ENCODE results near the gene DCST2.

DCST2 gene

DNA sequence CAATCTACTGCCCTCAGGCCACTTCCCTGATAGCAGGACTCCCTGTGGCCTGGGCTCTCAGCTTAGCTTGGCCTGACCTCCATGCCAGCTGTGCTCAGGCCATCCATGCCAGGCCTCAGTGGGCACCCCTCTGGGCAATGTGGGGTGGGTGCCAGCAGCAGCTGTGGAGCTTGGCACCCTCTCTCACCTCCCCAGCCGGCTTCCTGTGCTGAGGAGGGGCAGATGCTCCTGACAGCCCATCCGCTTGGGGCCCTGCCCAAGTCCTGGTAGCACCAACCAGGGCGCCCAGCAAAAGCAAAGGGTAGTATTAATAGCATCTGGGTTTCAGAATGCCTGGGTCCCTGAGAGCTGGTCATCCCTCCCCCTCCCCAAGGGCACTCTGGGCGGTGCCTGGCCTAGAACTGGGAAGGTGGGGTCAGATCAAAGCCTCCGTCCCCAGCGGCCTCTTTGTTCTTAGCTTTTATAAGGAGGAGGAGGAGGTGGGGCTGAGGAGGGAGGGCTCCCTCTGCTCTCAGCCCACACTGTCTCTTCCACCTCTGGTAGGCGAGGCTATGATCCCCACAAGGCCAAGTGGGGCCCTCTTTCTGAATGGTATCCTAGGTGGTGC lies 36.1 kb upstream of the DCST2 start:
- DNase-seq, result no peak

DNA sequence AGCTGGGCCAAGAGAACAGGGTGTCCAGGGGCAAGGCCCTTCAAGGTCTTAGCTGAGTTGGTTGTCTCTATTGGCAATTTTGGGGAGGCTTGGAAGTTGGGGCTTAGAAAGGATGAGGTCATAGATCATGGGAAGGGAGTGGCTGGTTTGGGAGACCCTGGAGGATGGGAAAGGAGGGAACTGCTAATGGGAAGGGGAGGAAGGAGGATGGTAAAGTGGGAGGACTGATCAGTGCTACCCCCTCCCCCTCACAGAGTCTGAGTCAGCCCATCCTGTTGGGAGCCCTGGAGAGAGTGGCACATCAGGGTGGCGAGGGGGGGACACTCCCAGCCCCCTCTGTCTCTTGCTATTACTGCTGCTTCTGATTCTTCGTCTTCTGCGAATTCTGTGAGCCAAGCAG lies 35.0 kb upstream of the DCST2 start:
- DNase-seq, result no peak

DNA sequence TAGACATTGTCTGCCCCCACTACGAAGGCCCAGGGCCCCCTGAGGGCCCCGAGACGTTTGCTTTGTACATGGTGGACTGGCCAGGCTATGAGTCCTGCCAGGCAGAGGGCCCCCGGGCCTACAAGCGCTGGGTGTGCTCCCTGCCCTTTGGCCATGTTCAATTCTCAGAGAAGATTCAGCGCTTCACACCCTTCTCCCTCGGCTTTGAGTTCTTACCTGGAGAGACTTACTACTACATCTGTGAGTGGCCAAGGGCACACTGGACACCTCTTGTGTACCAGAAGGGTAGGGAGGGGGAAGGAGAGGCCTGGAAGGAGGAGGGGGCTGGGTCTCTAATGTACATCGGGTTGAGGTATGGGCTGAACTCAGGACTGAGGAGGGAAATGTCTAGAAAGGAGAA lies 33.2 kb upstream of the DCST2 start:
- no peak for DNase-seq

DNA sequence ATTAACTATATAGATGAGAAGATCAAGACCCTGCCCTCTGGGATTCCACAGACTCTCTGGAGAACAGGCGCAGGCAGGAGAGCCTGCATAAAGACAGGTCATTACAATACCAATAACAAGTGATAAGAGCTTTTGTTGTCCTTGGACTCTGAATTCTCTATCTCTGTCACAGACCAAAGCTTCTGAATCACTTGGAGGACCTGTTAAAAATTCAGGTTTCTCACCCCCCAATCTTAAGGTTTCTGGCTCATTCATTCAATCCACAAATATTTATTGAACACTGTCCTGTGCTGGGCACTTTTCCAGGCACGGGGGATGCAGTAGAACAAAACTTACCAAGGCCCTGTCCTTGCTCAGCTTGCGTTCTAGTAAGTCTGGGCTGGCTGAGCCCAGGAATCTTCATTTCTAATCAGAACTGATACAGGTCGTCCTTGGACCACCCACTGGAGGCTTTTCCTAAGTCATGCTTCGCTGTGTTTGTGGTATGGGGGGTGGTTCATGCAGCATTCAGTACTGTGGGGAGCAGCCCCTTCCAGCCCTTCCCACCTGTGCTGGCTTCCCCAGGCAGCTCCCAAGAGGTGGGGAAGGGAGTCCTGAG lies 31.4 kb upstream of the DCST2 start:
- no peak for DNase-seq

DNA sequence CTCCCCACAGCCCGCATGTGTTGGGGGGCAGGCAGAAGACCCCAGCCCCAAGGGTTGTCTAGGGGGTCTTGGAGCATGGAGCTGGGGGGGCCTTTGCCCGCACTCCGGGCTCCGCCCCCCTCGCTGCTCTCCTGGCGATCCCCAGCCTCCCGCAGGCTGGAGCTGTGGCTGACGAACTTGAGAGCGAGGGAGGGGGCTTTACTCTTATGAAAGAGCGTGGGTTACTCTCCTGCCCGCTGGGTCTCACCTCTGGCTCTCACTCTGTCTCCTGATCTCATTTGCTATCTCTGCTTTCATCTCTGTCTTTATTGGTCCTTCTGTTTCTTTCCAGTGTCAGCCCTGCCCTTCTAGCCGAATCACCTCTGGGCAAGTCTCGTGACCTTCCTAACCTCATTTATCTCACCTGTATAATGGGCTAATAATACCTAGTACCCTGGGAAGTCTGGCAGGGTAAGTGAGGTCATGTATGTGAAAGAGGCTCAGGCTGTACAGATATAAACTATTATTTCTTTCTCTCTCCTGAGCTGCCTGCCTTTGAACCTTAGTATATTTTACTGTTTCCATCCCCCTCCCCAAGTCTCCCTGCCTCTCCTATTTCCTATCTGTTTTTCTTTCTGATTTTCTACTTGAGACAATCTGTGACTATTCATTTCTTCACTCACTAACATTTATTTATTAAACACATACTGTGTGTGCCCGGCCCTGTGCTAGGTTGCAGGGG lies 30.7 kb upstream of the DCST2 start:
- peak in 1 of 2 donors; percentile 38 for DNase-seq

DNA sequence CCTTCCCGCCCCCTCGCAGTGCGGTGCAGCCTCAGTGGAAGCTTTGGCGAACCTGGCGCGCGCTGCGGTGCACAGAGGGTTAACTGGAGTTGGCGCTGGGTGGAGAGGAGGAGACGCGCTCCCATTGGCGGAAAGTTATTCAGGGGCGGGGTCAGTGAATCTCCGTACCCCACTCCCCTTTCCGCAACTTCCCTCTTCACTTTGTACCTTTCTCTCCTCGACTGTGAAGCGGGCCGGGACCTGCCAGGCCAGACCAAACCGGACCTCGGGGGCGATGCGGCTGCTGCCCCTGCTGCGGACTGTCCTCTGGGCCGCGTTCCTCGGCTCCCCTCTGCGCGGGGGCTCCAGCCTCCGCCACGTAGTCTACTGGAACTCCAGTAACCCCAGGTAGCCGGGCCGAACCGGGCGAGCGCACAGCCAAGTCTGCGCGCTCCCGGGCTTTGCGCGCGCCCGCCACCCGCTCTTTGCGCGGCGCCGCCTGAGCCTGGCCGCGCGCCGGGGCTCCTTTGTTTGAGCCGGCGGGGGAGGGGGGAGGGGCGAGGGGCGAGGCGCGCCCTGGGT lies 30.0 kb upstream of the DCST2 start, which contains the start of gene EFNA4:
Gene EFNA4 (plus strand): TSS at position 191 of the 561 bp plus-strand sequence. CDS start 84 bp downstream, at position 275.
- peak; percentile 86 to 87 for DNase-seq

DNA sequence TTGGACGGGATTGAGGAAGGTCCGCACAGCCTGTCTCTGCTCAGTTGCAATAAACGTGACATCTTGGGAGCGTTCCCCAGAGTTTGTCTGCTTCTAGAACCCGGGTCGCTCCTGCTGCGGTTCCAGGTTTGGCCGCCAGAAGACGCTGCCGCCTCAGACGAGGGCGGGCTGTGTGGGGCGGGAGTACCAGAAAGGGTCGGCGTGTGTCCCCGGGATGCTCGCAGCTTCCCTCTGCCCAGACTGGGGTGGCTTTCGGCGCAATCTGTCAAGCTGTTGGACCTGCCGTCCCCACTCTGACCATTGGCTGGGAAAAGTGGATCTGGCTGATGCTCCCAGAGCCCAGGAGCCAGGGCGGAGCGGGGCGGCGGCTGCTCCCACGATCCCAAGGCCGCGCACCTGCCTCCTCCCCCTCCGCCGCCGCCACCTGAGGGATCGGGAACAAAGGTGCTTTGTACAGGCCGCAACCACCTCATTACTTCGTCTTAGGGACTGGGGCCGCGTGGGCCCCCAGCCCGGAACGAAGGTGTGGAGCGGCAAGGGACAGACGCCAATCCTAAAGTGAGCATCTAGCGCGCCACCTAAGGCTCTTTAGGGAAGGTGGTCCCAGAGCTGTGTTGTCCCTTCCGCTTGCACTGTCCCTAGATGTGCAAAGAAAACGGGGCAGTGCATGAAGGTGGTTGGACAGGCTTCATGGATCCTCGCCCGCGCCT lies 29.3 kb upstream of the DCST2 start:
- peak; percentile 81 to 89 for DNase-seq

DNA sequence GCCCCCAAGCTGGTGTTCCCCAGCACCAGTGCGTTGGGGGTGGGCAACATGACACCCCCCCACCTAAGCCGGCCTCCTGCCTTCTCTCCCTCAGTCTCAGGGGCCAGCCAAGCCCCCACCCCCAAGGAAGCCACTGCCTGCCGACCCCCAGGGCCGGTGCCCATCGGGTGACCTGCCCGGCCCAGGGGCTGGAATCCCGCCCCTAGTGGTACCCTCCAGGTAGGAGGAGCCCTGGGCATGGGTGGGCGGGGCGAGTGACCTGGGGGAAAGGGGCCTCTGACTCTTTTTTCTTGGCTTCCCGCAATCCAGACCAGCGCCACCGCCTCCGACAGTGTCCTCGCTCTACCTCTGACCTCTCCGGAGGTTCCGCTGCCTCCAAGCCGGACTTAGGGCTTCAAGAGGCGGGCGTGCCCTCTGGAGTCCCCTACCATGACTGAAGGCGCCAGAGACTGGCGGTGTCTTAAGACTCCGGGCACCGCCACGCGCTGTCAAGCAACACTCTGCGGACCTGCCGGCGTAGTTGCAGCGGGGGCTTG lies 28.6 kb upstream of the DCST2 start:
- DNase-seq, result no peak

DNA sequence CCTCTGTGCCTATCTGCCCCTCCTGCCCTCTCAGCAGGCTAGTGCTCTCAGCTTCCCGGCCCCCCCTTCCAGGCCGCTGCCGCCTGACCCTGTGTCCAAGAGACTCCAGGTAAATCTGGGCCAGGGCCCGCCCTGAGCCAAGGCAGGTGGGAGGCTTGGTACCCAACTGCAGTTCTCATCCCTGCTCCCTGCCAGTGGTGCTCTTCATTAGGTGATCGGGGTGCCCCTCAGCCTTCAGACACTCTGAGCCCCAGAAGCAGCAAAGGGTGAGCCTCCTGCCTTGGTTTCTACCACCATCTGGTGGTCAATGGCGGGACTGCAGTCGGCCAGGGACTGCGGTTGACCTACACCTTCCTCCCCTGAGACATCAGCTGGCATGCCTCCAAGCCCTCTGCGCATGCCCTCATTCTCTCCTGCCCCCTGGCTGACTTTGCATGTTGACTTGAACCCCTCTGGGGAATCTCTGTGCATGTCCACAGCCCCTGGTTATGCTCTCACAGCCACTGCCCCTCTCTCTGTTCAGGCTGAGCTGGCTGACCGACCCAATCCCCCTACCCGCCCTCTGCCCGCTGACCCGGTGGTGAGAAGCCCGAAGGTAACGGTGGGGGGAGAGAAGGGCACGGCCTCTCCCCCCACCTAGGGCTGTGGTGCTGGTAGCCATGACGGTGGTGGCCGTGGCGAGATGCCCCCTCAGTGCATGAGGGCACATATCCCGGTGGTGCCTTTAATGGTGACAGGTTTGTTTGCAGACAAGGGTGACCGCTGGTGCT lies 28.0 kb upstream of the DCST2 start:
- peak; percentile 98 to 99 for DNase-seq

DNA sequence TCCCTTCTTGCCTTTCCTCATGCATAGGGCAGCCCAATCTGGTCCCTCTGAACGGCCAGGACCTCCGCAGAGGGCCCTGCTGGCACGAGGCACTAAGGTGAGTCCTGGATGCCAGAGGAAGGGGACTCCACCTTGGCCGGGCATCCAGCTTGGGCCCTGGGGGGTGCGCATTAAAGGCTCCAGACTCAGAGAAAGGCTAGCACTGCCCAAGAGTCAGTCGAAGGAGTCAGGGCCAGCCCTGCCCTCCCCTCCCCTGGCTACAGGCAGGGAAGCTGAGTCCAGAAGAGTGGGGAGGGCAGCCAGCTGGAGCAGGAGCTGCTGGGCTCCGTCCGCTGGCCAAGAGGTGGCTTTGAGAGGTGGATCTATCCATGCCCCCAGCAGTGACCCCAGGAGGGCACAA lies 27.2 kb upstream of the DCST2 start:
- DNase-seq, result no peak

DNA sequence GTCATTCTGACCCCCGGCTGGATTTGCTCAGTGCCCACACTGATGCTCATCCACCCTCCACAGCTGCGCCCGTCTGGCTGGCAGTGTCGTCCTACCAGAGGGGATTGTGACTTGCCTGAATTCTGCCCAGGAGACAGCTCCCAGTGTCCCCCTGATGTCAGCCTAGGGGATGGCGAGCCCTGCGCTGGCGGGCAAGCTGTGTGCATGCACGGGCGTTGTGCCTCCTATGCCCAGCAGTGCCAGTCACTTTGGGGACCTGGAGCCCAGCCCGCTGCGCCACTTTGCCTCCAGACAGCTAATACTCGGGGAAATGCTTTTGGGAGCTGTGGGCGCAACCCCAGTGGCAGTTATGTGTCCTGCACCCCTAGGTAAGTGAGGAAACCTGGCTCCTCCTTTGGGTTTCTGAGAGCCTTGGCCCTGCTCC lies 24.2 kb upstream of the DCST2 start:
- DNase-seq, result no peak

DNA sequence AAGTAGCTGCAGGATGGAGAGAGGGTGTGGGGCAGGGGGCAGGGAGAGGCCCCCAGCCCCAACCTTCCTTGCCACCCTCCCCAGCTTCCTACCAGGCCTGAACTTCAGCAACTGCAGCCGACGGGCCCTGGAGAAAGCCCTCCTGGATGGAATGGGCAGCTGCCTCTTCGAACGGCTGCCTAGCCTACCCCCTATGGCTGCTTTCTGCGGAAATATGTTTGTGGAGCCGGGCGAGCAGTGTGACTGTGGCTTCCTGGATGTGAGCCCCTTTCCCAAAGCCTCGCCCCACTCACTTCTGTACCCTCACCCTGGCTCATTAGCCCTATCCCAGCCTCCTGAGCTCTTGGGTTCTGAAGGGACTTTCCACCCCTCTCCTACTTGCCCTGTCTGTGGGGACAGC lies 23.5 kb upstream of the DCST2 start:
- DNase-seq, result no peak

DNA sequence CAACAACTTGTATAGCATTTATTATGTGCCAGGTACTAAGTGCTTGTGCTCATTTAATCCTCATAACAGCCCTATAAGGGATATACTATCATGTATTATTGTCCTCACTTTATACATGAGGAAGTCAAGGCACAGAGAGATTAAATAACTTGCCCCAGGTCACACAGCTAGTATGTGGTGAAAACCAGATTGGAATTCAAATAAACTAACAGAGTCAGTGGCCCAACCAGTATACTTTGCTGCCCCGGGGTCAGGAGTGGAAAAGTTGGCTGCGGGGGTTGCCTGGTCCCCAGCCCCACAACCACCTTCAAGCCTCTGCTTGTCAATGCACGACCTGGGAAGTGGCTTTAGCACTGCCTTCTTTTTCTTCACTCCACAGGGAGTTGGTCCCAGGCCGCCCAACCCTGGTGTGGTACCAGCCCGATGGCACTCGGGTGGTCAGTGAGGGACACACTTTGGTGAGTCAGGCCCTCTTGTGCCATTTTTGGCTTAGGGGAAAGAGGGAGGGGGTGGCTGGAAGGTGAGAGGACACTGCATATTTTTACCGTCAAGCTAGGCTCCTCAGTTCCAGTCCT lies 20.0 kb upstream of the DCST2 start:
- no peak for DNase-seq

DNA sequence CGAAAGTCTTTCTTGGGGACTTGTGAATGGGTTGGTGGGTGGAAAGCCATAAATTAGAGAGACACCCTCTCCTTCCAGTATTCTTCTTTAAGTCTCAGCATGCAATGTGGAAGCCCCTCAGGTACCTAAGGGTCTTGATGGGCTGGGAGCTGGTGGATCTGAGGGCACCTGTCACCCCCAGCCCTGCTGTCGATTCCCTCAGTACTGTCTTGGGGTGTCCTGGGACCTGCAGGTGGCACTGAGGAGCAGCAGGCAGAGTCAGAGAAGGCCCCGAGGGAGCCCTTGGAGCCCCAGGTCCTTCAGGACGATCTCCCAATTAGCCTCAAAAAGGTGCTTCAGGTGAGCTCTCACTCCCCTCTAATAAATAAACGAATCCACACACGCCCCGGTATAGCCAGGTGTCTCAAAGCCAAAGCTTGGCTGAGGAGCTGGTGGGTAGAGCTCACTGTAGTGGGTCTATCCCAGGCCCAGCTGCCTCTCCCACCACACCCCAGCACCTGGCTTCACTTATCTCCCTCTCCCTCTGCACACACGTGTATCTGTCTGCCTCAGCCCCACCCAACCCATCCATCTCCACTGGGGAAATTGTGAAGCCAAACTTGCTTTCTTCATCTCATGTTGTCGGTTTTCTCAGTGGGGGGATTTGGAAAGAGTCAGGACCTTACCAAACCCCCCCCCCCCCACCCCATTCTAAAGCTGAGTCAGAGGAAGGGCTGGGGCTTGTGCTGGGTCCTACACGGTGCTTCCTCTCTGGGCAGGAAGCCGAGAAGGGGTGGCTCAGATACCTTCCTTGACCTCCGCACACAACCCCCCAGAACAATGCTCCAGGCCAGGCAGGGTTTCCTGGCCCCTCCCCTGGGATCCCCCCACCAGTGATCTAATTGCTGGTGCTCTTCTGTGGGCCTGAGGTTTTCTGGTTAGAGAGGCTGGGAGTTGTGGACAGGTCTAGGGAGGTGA lies 19.1 kb upstream of the DCST2 start:
- peak; percentile 30 to 41 for DNase-seq

DNA sequence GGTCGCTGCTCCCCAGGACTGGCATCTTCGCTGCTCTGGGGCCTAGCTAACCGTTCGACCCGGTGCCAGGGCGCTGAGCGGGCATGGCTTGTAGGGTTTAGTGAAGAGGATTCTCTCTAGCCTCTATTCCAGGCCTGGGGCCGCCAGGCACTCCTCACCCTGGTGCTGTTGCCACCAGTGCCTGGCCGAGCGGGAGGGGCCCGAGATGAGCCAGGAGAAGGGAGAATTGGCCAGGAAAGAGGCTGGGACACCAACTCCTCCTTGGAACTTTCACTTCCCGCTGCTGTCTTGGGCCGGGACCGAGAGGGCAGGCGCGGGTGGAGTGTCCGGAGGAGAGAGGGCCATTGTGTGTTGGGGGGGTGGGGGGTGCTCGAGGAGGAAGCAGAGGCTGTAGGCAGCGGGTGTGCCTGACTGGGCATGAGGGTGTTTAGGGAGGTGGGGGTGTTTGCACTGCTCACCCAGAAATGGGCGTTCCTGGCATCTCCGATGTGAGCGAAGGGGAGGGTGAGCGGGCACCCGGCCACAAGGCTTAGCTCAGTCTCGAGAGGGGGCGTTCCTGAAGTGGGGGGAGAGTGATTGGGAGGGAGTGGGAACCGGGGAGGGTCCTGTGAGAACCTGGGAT lies 18.3 kb upstream of the DCST2 start:
- peak; percentile 49 to 53 for DNase-seq

DNA sequence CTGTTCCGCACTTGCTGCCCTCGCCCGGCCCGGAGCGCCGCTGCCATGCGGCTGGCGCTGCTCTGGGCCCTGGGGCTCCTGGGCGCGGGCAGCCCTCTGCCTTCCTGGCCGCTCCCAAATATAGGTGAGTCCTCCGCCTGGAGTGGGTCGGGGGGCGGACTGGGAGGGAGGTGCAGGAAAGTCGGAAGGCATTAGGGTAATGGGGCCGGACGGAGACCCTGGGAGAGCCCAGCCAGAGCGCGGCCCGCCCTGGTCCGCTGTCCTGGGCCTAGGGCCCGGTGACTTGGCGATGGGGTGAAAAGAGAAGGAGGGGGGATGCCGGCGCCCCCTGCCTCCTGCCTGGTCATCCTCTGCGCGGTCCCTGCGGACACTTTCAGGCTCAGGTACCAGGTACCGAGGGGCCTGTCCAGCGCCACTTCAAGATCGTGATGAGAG lies 17.8 kb upstream of the DCST2 start:
- DNase-seq, result no peak

DNA sequence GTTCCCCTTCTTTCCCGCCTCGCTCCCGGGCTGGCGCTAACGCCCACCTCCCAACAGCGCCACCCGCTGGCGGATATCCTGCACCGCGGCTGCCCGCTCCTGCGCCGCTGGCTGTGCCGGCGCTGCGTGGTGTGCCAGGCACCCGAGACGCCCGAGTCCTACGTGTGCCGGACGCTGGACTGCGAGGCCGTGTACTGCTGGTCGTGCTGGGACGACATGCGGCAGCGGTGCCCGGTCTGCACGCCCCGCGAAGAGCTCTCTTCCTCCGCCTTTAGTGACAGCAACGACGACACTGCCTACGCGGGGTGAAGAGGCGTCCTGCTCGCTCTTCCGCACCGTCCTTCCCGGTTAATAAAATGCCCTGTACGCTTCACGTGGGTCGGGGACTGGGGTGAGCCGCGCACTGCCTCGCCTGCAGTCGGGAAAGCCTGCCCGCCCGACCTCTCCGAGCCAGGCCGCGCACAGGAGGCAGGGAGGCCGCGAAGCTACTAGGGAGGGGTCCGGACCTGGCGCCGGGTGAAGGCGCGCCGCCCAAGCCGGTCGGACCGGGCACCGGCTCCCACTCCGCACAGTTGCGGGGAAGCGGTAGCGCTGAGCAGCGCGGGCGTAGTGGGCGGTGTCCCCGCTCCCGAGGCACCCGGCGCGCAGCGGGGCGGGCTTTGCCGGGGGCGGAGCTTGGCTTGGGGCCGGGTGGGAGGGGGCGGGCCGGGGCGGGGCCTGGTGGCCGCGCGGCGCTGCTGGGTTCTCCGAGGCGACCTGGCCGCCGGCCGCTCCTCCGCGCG lies 17.2 kb upstream of the DCST2 start, which contains the start of gene ADAM15:
Gene ADAM15 (plus strand): TSS at position 757 of the 782 bp plus-strand sequence. CDS start 71 bp downstream, outside the sequence.
- peak; percentile 84 to 86 for DNase-seq

DNA sequence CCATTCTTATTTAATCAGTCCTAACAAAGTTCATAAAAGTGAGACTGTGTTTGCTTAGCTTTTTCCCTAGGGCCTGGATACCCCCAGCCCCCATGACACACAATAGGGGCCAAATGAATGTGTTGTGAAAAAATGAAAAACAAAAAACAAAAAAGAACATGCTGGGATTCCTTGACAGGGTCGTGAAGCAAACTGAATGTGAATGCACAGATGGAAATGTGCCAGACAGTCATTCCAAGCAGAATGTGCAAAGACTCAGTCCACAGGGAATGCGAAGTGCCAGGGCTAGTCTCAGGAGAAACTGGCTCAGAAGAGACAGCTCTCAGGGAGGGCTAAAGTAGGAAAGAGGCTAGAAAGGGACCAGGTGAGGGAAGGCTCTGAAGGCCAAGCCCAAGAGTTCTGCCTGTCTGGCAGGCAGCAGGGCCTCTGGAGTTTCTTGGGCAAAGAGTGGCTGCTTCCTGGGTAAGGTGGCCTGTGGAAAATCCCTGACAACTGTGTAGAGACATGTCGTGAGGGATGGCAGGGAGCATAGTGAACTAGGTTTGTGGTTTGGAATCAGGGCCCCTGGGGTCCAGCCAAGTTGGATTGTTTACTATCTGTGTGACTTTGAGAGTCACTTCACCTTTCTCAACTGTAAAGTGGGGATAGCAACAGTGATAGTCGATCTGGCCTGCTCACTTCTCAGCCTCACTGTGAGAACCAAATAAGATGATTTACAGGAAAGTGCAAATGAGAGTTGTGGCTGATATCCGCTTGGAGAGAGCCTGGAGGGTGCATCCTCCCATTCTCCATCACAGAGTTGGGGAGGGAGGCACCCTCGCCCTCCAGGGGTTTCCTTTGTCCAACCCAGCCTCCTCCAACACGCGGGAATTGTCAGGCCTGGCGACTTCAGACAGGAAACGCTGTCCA lies 16.3 kb upstream of the DCST2 start:
- peak in 1 of 2 donors; percentile 24 for DNase-seq
